ENCODE data around the gene HMCN2.

HMCN2 gene

GRCh38 chr9:130458027-130458803 lies 192.7 kb downstream of the HMCN2 start:
- no peak for DNase-seq

GRCh38 chr9:130458804-130459067 lies 193.2 kb downstream of the HMCN2 start:
- DNase-seq = no peak

GRCh38 chr9:130459151-130459550 lies 193.6 kb downstream of the HMCN2 start:
- DNase-seq = no peak

GRCh38 chr9:130459941-130460669 lies 194.5 kb downstream of the HMCN2 start:
- no peak for DNase-seq

GRCh38 chr9:130461218-130461630 lies 195.7 kb downstream of the HMCN2 start:
- peak; percentile 85 for DNase-seq

GRCh38 chr9:130461731-130462130 lies 196.2 kb downstream of the HMCN2 start:
- no peak for DNase-seq

- no peak for DNase-seq
Measured at GRCh38 chr9:130462685-130463540, 197.4 kb downstream of the HMCN2 start.

GRCh38 chr9:130463763-130464745 lies 198.5 kb downstream of the HMCN2 start:
- no peak for DNase-seq

GRCh38 chr9:130465383-130466096 lies 200.0 kb downstream of the HMCN2 start:
- peak; percentile 56 for DNase-seq

- no peak for DNase-seq
Measured at GRCh38 chr9:130466537-130467217, 201.1 kb downstream of the HMCN2 start.

- peak; percentile 75 for DNase-seq
Measured at GRCh38 chr9:130467316-130467715, 201.8 kb downstream of the HMCN2 start.

- DNase-seq = no peak
Measured at GRCh38 chr9:130468566-130468965, 203.0 kb downstream of the HMCN2 start.

GRCh38 chr9:130470269-130470668 lies 204.7 kb downstream of the HMCN2 start:
- DNase-seq = no peak

GRCh38 chr9:130470950-130471349 lies 205.4 kb downstream of the HMCN2 start:
- DNase-seq = no peak

GRCh38 chr9:130471411-130472183 lies 206.0 kb downstream of the HMCN2 start:
- DNase-seq = peak; percentile 54

- no peak for DNase-seq
Measured at GRCh38 chr9:130472184-130472705, 206.7 kb downstream of the HMCN2 start.

GRCh38 chr9:130473009-130473408 lies 207.4 kb downstream of the HMCN2 start:
- DNase-seq = no peak

GRCh38 chr9:130473566-130473965 lies 208.0 kb downstream of the HMCN2 start:
- peak; percentile 67 for DNase-seq

- no peak for DNase-seq
Measured at GRCh38 chr9:130474106-130474505, 208.5 kb downstream of the HMCN2 start.
